Osteocyte (in vitro differentiated cells): Measurements from ENCODE around the gene ZMIZ1. TPM values are rescaled to one million over a fixed set of nuclear protein-coding genes. Genes with fewer than 3 reads are reported as not detected.

Experiments
- DNase-seq: peaks from one replicate; pipeline ENCODE4 v3.0.0; 2021; ENCODE audit warnings: mixed read lengths; ENCODE audit not compliant: unreplicated experiment; ENCODE audit errors: extremely low spot score
- H3K27ac Mint-ChIP-seq: one replicate; pipeline ENCODE4 v1.8.0; 2021; ENCODE audit warnings: mild to moderate bottlenecking, mixed read lengths; ENCODE audit not compliant: unreplicated experiment
- H3K27me3 Mint-ChIP-seq: one replicate; pipeline ENCODE4 v1.8.0; 2021; ENCODE audit warnings: mixed read lengths; ENCODE audit not compliant: unreplicated experiment
- H3K36me3 Mint-ChIP-seq: one replicate; pipeline ENCODE4 v1.8.0; 2021; ENCODE audit warnings: mixed read lengths; ENCODE audit not compliant: unreplicated experiment
- H3K4me1 Mint-ChIP-seq: one replicate; pipeline ENCODE4 v1.8.0; 2021; ENCODE audit warnings: mixed read lengths; ENCODE audit not compliant: unreplicated experiment
- H3K4me3 Mint-ChIP-seq: one replicate; pipeline ENCODE4 v1.8.0; 2021; ENCODE audit warnings: mild to moderate bottlenecking, moderate library complexity, mixed read lengths; ENCODE audit not compliant: unreplicated experiment
- H3K9me3 Mint-ChIP-seq: one replicate; pipeline ENCODE4 v1.8.0; 2021; ENCODE audit warnings: mixed read lengths; ENCODE audit not compliant: unreplicated experiment
- total RNA-seq: library from RNA; stranded (reverse); gene quantifications from 2 replicates; pipeline ENCODE4 v1.2.1, GENCODE V29; 2021
- TF ChIP-seq, protein P1 (sequence below): fragments of 200-600 bp; sonication (generic); IDR thresholded peaks from 2 replicates; pipeline ENCODE4 v1.5.0; 2021; ENCODE audit warnings: antibody characterized with exemption, mild to moderate bottlenecking, moderate library complexity

ZMIZ1 gene
- total RNA-seq, 1 donor from 2014 or later = 90.5 TPM

GRCh38 chr10:79298403-79299244, 229.9 kb downstream of the ZMIZ1 start:
- Mint-ChIP-seq H3K27ac (peak overlapping the region; percentile 66), H3K4me1 (peaks cover 23% of the 10 kb centered on the region), H3K4me3 (no peak overlapping the region), H3K36me3 (peaks cover 50% of the 10 kb centered on the region), H3K27me3 (no peaks in the 10 kb centered on the region), H3K9me3 (no peaks in the 10 kb centered on the region)
- DNase-seq = no peak
- TF ChIP-seq, protein P1, sequence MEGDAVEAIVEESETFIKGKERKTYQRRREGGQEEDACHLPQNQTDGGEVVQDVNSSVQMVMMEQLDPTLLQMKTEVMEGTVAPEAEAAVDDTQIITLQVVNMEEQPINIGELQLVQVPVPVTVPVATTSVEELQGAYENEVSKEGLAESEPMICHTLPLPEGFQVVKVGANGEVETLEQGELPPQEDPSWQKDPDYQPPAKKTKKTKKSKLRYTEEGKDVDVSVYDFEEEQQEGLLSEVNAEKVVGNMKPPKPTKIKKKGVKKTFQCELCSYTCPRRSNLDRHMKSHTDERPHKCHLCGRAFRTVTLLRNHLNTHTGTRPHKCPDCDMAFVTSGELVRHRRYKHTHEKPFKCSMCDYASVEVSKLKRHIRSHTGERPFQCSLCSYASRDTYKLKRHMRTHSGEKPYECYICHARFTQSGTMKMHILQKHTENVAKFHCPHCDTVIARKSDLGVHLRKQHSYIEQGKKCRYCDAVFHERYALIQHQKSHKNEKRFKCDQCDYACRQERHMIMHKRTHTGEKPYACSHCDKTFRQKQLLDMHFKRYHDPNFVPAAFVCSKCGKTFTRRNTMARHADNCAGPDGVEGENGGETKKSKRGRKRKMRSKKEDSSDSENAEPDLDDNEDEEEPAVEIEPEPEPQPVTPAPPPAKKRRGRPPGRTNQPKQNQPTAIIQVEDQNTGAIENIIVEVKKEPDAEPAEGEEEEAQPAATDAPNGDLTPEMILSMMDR = no peak

GRCh38 chr10:79299397-79300241, 230.9 kb downstream of the ZMIZ1 start:
- DNase-seq = no peak
- TF ChIP-seq, protein P1 = no peak
- H3K4me1 Mint-ChIP-seq = peaks cover 23% of the 10 kb centered on the region
- no peak overlapping the region for H3K4me3 Mint-ChIP-seq
- no peaks in the 10 kb centered on the region for H3K9me3 Mint-ChIP-seq
- H3K27me3 Mint-ChIP-seq = no peaks in the 10 kb centered on the region
- H3K36me3 Mint-ChIP-seq = peaks cover 51% of the 10 kb centered on the region
- H3K27ac Mint-ChIP-seq = peak overlapping the region; percentile 57

DNA sequence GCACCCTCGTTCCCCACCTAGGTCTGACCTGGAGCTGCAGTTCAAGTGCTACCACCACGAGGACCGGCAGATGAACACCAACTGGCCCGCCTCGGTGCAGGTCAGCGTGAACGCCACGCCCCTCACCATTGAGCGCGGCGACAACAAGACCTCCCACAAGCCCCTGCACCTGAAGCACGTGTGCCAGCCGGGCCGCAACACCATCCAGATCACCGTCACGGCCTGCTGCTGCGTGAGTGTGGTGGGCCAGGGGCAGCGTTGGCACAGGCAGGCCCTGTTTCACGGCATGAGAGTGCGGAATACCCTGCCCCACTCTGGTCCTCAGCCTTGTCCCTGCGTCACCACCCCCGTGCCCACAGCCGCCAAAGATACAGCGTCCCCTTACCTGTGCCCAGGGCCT, 231.9 kb downstream of the ZMIZ1 start:
- no peak overlapping the region for H3K27ac Mint-ChIP-seq
- peaks cover 50% of the 10 kb centered on the region for H3K36me3 Mint-ChIP-seq
- no peaks in the 10 kb centered on the region for H3K9me3 Mint-ChIP-seq
- H3K27me3 Mint-ChIP-seq = no peaks in the 10 kb centered on the region
- peaks cover 22% of the 10 kb centered on the region for H3K4me1 Mint-ChIP-seq
- TF ChIP-seq, protein P1 = no peak
- no peak overlapping the region for H3K4me3 Mint-ChIP-seq
- no peak for DNase-seq

- Mint-ChIP-seq H3K4me3 (no peak overlapping the region), H3K27me3 (no peaks in the 10 kb centered on the region), H3K27ac (no peak overlapping the region), H3K4me1 (peaks cover 22% of the 10 kb centered on the region), H3K9me3 (no peaks in the 10 kb centered on the region), H3K36me3 (peaks cover 47% of the 10 kb centered on the region)
- TF ChIP-seq, protein P1 = no peak
- no peak for DNase-seq
Measured at GRCh38 chr10:79301754-79302530, 233.2 kb downstream of the ZMIZ1 start.
